PC-9 (cell line): ENCODE results near the gene ZDHHC11B. TPM values are rescaled to one million over a fixed set of nuclear protein-coding genes. Genes with fewer than 3 reads are reported as not detected.
A peak's percentile ranks its signal among the peaks of the same experiment; 100 is the strongest.

ENCODE experiments used
- BruUV-seq: library from RNA; stranded (reverse); fragments of 400-500 nt; replicated peaks from 2 replicates; lab custom pipeline; 2021; lab: Mats Ljungman, UMichigan
- CTCF ChIA-PET: fragments of 300-600 bp; sonication (Branson Sonifier 250); formaldehyde crosslinking; loops from one replicate; lab custom pipeline; 2022; ENCODE audit warnings: antibody characterized with exemption; lab: Charles Lee
- POLR2A ChIA-PET: fragments of 300-600 bp; sonication (Branson Sonifier 250); formaldehyde crosslinking; loops from one replicate; lab custom pipeline; 2022; ENCODE audit warnings: antibody characterized with exemption; ENCODE audit not compliant: unreplicated experiment; lab: Charles Lee
- DNase-seq, 2 experiments: peaks; one replicate each; pipeline versions ENCODE4 v3.0.0 to v3.0.0-alpha.2; 2015 to 2022; ENCODE audit warnings: mixed read lengths in 1 of 2
- H2AFZ ChIP-seq: fragments of 200-600 bp; sonication (generic); 2 replicates; pipeline ENCODE4 v1.8.1; 2017; ENCODE audit warnings: antibody characterized with exemption
- H3F3A ChIP-seq: fragments of 200-600 bp; sonication (generic); 2 replicates; pipeline ENCODE4 v1.8.1; 2017; ENCODE audit warnings: antibody characterized with exemption, mild to moderate bottlenecking, low read depth; ENCODE audit not compliant: insufficient read depth
- H3K27ac ChIP-seq: fragments of 200-600 bp; sonication (generic); 2 replicates; pipeline ENCODE4 v1.6.1; 2016; ENCODE audit warnings: mixed run types
- H3K27me3 ChIP-seq: fragments of 200-600 bp; sonication (generic); 2 replicates; pipeline ENCODE4 v1.6.1; 2016; ENCODE audit warnings: low read depth, mixed run types; ENCODE audit not compliant: insufficient read depth
- H3K36me3 ChIP-seq: fragments of 200-600 bp; sonication (generic); 2 replicates; pipeline ENCODE4 v1.6.1; 2016; ENCODE audit warnings: low read depth, mixed run types
- H3K4me1 ChIP-seq: fragments of 200-600 bp; sonication (generic); replicated peaks from 2 replicates; pipeline ENCODE4 v1.6.1; 2016; ENCODE audit warnings: mixed run types; ENCODE audit not compliant: insufficient read depth
- H3K4me2 ChIP-seq: fragments of 200-600 bp; sonication (generic); 2 replicates; pipeline ENCODE4 v1.6.1; 2017; ENCODE audit warnings: mixed run types
- H3K4me3 ChIP-seq: fragments of 200-600 bp; sonication (generic); 2 replicates; pipeline ENCODE4 v1.6.1; 2016; ENCODE audit warnings: mixed run types
- H3K79me2 ChIP-seq: fragments of 200-600 bp; sonication (generic); 2 replicates; pipeline ENCODE4 v1.6.1; 2017; ENCODE audit warnings: low read depth, mixed run types
- H3K9me2 ChIP-seq: fragments of 200-600 bp; sonication (generic); 2 replicates; pipeline ENCODE4 v1.8.1; 2017; ENCODE audit warnings: mild to moderate bottlenecking; ENCODE audit not compliant: insufficient read depth
- H3K9me3 ChIP-seq: fragments of 200-600 bp; sonication (generic); 2 replicates; pipeline ENCODE4 v1.8.1; 2016; ENCODE audit warnings: low read depth; ENCODE audit not compliant: insufficient read depth
- H4K20me1 ChIP-seq: fragments of 200-600 bp; sonication (generic); 2 replicates; pipeline ENCODE4 v1.8.1; 2017; ENCODE audit not compliant: insufficient read depth
- EZH2 ChIP-seq: fragments of 200-600 bp; sonication (generic); IDR thresholded peaks from 2 replicates; pipeline ENCODE4 v1.8.0; 2017; ENCODE audit warnings: antibody characterized with exemption, low read depth
- intact Hi-C: fragments of 100-400 bp; cut with micrococcal nuclease; formaldehyde crosslinking; loops from one replicate; pipeline ENCODE4 v1.10.0; 2022; ENCODE audit not compliant: unreplicated experiment
- total RNA-seq: library from RNA; stranded (reverse); gene quantifications from 2 replicates; pipeline ENCODE4 v1.2.3, GENCODE V29; 2021
- TF ChIP-seq, protein P1 (sequence below): fragments of 200-600 bp; sonication (generic); conservative IDR thresholded peaks from 2 replicates; pipeline ENCODE4 v1.6.1; 2017; ENCODE audit warnings: mixed run types, antibody characterized with exemption, mild to moderate bottlenecking, moderate library complexity

Gene ZDHHC11B
- total RNA-seq, 1 experiment from 2014 or later = 0.41 TPM

DNA sequence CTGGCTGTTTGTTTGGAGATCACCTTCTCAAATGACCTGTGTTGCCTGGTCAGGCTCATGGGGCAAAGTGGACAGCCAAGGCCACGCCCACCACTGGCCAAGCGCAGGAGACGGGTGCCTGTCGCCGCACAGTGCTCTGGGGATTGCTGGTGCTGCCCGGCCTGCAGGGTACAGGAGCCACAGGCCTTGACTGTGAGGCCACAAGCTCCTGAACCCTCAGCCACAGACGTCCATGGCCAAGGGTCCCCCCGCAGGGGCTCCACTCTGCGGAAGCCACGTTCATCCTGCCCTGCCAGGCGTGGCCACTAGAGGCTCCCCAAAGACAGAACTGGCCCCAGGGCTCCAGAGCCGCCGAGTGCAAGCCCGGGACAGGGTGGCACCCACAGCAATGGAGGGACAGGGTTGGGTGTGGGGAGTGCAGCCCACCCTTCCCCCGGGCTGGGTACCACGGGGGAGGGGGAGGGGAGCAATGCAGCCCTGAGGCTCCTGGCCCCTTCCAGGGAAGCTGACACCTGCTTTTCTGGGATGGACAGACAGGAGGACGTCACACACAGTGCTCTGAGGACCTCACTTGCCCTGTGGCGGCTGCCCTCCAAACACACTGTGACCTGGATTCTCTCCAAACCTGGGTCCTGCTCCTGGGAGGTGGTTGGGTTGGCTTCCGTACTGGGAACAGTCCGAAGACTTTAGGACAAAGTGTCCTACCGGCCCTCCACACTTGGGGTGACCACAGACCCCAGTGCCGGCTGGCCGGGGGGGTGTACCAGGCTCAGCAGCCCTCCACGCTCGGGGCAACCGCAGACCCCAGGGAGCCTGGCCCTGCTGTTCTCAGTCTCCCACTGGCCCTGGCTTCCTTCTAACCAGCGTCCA lies 112.8 kb downstream of the ZDHHC11B start:
- H3K9me3 ChIP-seq = no peaks in the 10 kb centered on the region
- no peaks in the 10 kb centered on the region for H3K9me2 ChIP-seq
- CTCF ChIA-PET = interaction anchor here (0.5 kb wide), 1 partner anchor 130 kb away, joined by 11 read pairs; no protein-coding TSS in a partner anchor
- no peak overlapping the region for H2AFZ ChIP-seq
- intact Hi-C loops = loop anchor here (1.0 to 10.0 kb wide), 8 partner anchors 87 to 496 kb away; partner anchors contain the start of genes BRD9 and TRIP13
- H3K27me3 ChIP-seq = no peaks in the 10 kb centered on the region
- H3K27ac ChIP-seq = no peak overlapping the region
- peaks cover 27% of the 10 kb centered on the region for H3K4me1 ChIP-seq
- no peaks in the 10 kb centered on the region for H3K79me2 ChIP-seq
- H4K20me1 ChIP-seq = peaks cover 43% of the 10 kb centered on the region
- POLR2A ChIA-PET = interaction anchor here (0.7 kb wide), 1 partner anchor 200 kb away, joined by 8 read pairs; no protein-coding TSS in a partner anchor
- TSS peak; percentile 63 for BruUV-seq
- H3K36me3 ChIP-seq = no peaks in the 10 kb centered on the region
- H3K4me2 ChIP-seq = peak overlapping the region; percentile 69
- peak; percentile 52 to 94 for DNase-seq
- H3K4me3 ChIP-seq = peak overlapping the region; percentile 34; the same call in 1 of the 2 replicates
- peaks cover 9% of the 10 kb centered on the region for H3F3A ChIP-seq
- TF ChIP-seq EZH2 = no peak
- TF ChIP-seq, protein P1, sequence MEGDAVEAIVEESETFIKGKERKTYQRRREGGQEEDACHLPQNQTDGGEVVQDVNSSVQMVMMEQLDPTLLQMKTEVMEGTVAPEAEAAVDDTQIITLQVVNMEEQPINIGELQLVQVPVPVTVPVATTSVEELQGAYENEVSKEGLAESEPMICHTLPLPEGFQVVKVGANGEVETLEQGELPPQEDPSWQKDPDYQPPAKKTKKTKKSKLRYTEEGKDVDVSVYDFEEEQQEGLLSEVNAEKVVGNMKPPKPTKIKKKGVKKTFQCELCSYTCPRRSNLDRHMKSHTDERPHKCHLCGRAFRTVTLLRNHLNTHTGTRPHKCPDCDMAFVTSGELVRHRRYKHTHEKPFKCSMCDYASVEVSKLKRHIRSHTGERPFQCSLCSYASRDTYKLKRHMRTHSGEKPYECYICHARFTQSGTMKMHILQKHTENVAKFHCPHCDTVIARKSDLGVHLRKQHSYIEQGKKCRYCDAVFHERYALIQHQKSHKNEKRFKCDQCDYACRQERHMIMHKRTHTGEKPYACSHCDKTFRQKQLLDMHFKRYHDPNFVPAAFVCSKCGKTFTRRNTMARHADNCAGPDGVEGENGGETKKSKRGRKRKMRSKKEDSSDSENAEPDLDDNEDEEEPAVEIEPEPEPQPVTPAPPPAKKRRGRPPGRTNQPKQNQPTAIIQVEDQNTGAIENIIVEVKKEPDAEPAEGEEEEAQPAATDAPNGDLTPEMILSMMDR = peak; percentile 100

DNA sequence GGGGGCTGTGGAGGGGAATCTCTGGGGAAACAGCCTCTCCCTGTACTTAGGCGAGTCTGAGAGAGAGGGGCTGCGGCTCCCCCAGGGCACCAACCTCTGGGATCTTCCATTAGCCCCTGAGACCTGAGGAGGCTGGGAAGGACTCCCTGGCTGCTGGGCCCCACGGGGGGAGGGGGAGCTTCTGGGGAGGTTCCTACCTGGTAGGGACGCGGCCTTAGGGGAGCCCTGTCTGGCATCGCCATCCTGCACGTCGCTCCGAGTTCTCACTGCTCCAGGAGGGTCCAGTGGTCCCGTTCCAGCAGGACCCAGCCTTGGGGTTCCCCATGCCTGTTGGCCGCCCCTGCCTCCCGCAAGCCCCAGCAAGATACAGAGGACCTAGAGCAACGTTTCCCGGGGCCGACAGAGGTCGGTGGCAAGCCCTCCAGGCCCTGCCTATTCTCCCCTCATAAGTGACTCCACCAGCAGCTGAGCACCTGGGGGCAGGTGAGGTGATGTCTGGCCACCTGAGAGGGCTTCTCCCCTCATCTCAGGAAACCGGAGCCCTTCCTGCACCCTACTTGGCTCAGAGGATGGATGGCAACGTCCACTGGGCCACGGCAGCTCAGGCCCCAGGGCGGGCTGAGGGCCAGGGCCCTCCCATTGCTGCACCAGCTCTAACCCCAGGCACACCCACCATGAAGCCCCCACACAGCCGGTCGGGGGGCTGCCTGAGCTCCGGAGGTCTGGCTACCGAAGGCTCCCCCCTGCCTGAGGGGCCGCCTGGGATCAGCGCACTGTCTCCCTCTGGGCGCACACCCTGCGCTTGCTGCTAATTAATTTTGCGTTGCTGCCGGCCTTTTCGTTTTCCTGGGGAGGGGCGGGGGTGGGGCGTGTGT lies 113.9 kb downstream of the ZDHHC11B start:
- H3F3A ChIP-seq = peaks cover 15% of the 10 kb centered on the region
- H4K20me1 ChIP-seq = peaks cover 50% of the 10 kb centered on the region
- peaks cover 27% of the 10 kb centered on the region for H3K4me1 ChIP-seq
- ChIA-PET CTCF (interaction anchor here (0.5 to 0.7 kb wide), 3 partner anchors 30 to 622 kb away, joined by 9 to 11 read pairs (median 10); no protein-coding TSS in a partner anchor), POLR2A (interaction anchor here (0.6 kb wide), 1 partner anchor 8 kb away, joined by 3 read pairs; no protein-coding TSS in a partner anchor)
- H3K36me3 ChIP-seq = no peaks in the 10 kb centered on the region
- H3K9me2 ChIP-seq = no peaks in the 10 kb centered on the region
- no peaks in the 10 kb centered on the region for H3K27me3 ChIP-seq
- intact Hi-C loops = loop anchor here (1.0 to 10.0 kb wide), 5 partner anchors 154 to 352 kb away; partner anchors contain the start of genes BRD9 and TRIP13
- no peaks in the 10 kb centered on the region for H3K79me2 ChIP-seq
- no peak overlapping the region for H2AFZ ChIP-seq
- no TSS peak for BruUV-seq
- H3K4me3 ChIP-seq = no peak overlapping the region
- no peaks in the 10 kb centered on the region for H3K9me3 ChIP-seq
- peak in 1 of 2 experiments; percentile 30 for DNase-seq
- no peak overlapping the region for H3K4me2 ChIP-seq
- TF ChIP-seq EZH2 = no peak
- TF ChIP-seq, protein P1 = no peak
- no peak overlapping the region for H3K27ac ChIP-seq
